ENCODE data around the gene IRF1.
A peak's percentile ranks its signal among the peaks of the same experiment; 100 is the strongest.
"Not testable (repeated sequence)": the region's sequence is repeated elsewhere in the genome, so short reads cannot be mapped to it uniquely, and the experiment has no call there.

Gene IRF1

GRCh38 chr5:132490484-132491367, at the start of gene IRF1:
TSS of gene IRF1 (minus strand) at chr5:132490773. CDS start at chr5:132489478, 1,295 bp downstream.
- DNase-seq, result peak; percentile 87

- DNase-seq, result no peak
These were observed 49.6 kb upstream of the IRF1 start for GRCh38 chr5:132540149-132540548.

GRCh38 chr5:132539716-132540115, 49.1 kb upstream of the IRF1 start:
- DNase-seq, result no peak

GRCh38 chr5:132530946-132531345, 40.4 kb upstream of the IRF1 start:
- no peak for DNase-seq

GRCh38 chr5:132528866-132529634, 38.5 kb upstream of the IRF1 start:
- DNase-seq, result no peak

- no peak for DNase-seq
These were observed 37.4 kb upstream of the IRF1 start for GRCh38 chr5:132528021-132528420.

- no peak for DNase-seq
These were observed 36.5 kb upstream of the IRF1 start for GRCh38 chr5:132526974-132527564.

- peak; percentile 52 for DNase-seq
These were observed 35.9 kb upstream of the IRF1 start for GRCh38 chr5:132526290-132526973.

- DNase-seq, result no peak
These were observed 34.7 kb upstream of the IRF1 start for GRCh38 chr5:132525299-132525724.

- not testable (repeated sequence) for DNase-seq
These were observed 34.3 kb upstream of the IRF1 start for GRCh38 chr5:132524877-132525276.

GRCh38 chr5:132522067-132522466, 31.5 kb upstream of the IRF1 start:
- DNase-seq, result not testable (repeated sequence)

- not testable (repeated sequence) for DNase-seq
These were observed 23.2 kb upstream of the IRF1 start for GRCh38 chr5:132513618-132514336.

GRCh38 chr5:132510076-132510475, 19.5 kb upstream of the IRF1 start:
- DNase-seq, result no peak

- DNase-seq, result no peak
These were observed 15.6 kb upstream of the IRF1 start for GRCh38 chr5:132506094-132506692.

GRCh38 chr5:132505641-132506040, 15.1 kb upstream of the IRF1 start:
- DNase-seq, result no peak

GRCh38 chr5:132504746-132505145, 14.2 kb upstream of the IRF1 start:
- DNase-seq, result no peak

- no peak for DNase-seq
These were observed 12.7 kb upstream of the IRF1 start for GRCh38 chr5:132503244-132503643.

GRCh38 chr5:132501961-132502931, 11.7 kb upstream of the IRF1 start:
- no peak for DNase-seq

GRCh38 chr5:132501629-132501956, 11.0 kb upstream of the IRF1 start:
- no peak for DNase-seq

GRCh38 chr5:132500931-132501628, 10.5 kb upstream of the IRF1 start:
- DNase-seq, result peak; percentile 62

All from COR-L47 (cell line).